Thymus (tissue), 11 donors: ENCODE results near the gene ATG7. TPM values are rescaled to one million over a fixed set of nuclear protein-coding genes. Genes with fewer than 3 reads are reported as not detected.

Source experiments
- DNase-seq, 9 donors: peaks; one replicate each; pipeline ENCODE4 v3.0.0-alpha.2; 2013; ENCODE audit warnings: low spot score in 9 of 9, low read depth in 6 of 9, missing footprints in 1 of 9
- H3K27ac ChIP-seq, 2 donors: one replicate each; pipeline ENCODE4 v1.5.1; 2013; ENCODE audit warnings: control low read depth in 1 of 2, low read depth in 1 of 2, low read length in 1 of 2, mild to moderate bottlenecking in 1 of 2, moderate library complexity in 1 of 2
- H3K27me3 ChIP-seq, 2 donors: one replicate each; pipeline ENCODE4 v1.5.1; 2013; ENCODE audit warnings: low read length in 1 of 2; ENCODE audit not compliant: control insufficient read depth in 2 of 2, insufficient read depth in 1 of 2
- H3K36me3 ChIP-seq, 2 donors: one replicate each; pipeline ENCODE4 v1.5.1; 2013; ENCODE audit warnings: low read length in 1 of 2, mild to moderate bottlenecking in 1 of 2, moderate library complexity in 1 of 2; ENCODE audit not compliant: control insufficient read depth in 2 of 2, insufficient read depth in 2 of 2
- H3K4me1 ChIP-seq, 2 donors: one replicate each; pipeline ENCODE4 v1.5.1; 2013; ENCODE audit warnings: low read length in 2 of 2; ENCODE audit not compliant: control insufficient read depth in 2 of 2, insufficient read depth in 2 of 2
- H3K4me3 ChIP-seq, 2 donors: one replicate each; pipeline ENCODE4 v1.5.1; 2013; ENCODE audit warnings: low read length in 2 of 2, control low read depth in 1 of 2, mild to moderate bottlenecking in 1 of 2
- H3K9me3 ChIP-seq, 2 donors: one replicate each; pipeline ENCODE4 v1.5.1; 2013; ENCODE audit warnings: low read length in 1 of 2, mild to moderate bottlenecking in 1 of 2; ENCODE audit not compliant: control insufficient read depth in 2 of 2, insufficient read depth in 1 of 2
- WGBS: extraction: QIAGEN DNeasy Blood & Tissue Kit; methylation state at CpG from one replicate; pipeline ENCODE4 v1.1.7; 2013; 5-methylcytosine and 5-hydroxymethylcytosine counted together
- polyA plus RNA-seq: library from polyadenylated mRNA; stranded (reverse); fragments of 200-250 nt; gene quantifications from one replicate; pipeline ENCODE4 v1.2.3, GENCODE V29; 2013
- total RNA-seq: library from RNA; stranded (reverse); fragments of 120-200 nt; gene quantifications from one replicate; pipeline ENCODE4 v1.2.4, GENCODE V29; 2013
- donor health status: healthy.

Gene ATG7
- total and polyA plus RNA-seq, 2 donors: 9.0 to 21.7 TPM

DNA sequence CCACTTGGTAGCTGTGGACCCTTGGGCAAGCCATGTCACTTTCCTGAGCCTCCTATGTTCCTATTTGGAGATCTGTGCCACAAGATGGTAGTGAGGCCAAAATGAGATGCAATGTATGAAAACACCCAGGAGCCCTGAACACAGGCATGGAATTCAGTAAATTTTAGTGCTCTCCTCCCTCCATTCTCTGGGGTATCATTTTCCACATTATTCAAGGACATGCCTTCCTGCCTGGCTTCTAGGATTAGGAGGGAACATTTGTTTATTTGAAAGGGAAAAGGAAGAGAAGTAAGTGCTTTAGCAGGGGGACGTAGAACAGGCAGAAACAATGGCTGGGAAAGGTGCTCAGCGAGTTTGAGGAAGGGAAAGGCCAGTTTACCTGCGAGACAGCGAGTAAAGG is 98.8 kb downstream of the ATG7 start:
- DNase-seq: no peak
- Histone ChIP-seq H3K36me3 (peaks cover 0 to 3% of the 10 kb centered on the region in 2 donors), H3K4me1 (no peaks in the 10 kb centered on the region), H3K4me3 (no peak overlapping the region), H3K9me3 (no peaks in the 10 kb centered on the region), H3K27me3 (no peaks in the 10 kb centered on the region), H3K27ac (no peak overlapping the region)
- 95% methylated on average over 4 of the region's 4 CpGs for WGBS

DNA sequence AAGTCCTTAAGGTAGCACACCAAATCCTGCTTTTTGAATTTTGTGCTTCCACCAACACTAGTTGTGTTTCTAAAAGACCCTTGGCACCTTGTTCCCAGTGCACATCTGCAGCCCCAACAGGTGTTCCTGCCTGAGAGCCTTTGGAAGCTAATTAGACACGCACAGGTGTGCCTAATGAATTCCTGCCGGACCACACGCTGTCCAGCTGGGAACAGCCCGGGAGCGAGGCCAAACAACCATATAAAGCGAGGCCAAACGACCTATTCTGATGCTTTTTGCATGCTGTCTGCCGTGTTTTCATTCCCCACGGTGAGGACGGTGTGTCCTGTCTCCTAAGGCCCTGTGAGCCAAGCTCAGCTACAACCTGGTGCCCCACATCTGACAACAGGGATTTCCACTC is 99.5 kb downstream of the ATG7 start:
- DNase-seq: no peak
- peaks cover 0 to 3% of the 10 kb centered on the region in 2 donors for H3K36me3 ChIP-seq
- 96% methylated on average over 10 of the region's 10 CpGs for WGBS
- H3K4me1 ChIP-seq: no peaks in the 10 kb centered on the region
- H3K4me3 ChIP-seq: no peak overlapping the region
- no peak overlapping the region for H3K27ac ChIP-seq
- no peaks in the 10 kb centered on the region for H3K9me3 ChIP-seq
- H3K27me3 ChIP-seq: no peaks in the 10 kb centered on the region

DNA sequence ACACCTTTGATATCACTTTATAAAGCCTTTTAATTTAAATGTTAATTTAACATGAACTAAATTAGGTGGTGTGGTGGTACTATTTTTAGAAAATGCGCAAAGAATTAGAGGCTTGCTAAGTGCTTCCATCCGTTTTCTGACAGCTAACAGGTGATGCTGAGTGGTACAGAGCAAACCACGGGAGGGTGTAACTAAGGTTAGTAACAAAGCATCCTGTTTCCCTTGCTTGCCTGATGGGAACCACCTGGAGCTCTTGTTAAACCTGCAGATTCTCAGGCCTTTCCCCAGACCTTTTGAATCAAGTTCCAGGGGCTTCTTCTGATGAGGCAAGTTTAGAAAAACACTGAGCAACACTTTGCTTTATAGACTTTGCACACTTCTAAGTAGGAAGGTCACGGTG is 101.0 kb downstream of the ATG7 start:
- WGBS: 60% methylated on average over 4 of the region's 4 CpGs
- H3K27ac ChIP-seq: no peak overlapping the region
- no peaks in the 10 kb centered on the region for H3K9me3 ChIP-seq
- H3K4me3 ChIP-seq: no peak overlapping the region
- H3K4me1 ChIP-seq: no peaks in the 10 kb centered on the region
- no peaks in the 10 kb centered on the region for H3K36me3 ChIP-seq
- H3K27me3 ChIP-seq: no peaks in the 10 kb centered on the region
- DNase-seq: no peak

DNA sequence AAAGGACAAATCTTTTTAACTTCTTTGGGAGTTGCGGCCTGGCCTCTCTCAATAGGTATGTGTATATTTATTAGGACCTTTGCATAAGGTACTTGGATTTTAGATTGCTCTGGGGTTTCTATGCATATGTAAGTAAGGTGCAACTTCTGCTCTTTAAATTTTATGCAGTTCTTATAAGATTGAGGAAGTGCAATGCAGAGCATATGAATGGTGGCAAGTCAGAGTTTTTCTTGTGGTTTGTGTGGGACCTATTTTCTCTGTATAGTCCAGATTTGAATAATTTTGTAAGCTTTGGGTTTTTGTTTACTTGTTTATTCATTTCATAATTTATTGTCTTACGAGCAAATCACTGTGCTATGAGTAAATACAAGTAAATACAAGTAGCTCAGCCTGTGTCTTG is 101.5 kb downstream of the ATG7 start:
- Histone ChIP-seq H3K27ac (no peak overlapping the region), H3K4me3 (no peak overlapping the region), H3K36me3 (no peaks in the 10 kb centered on the region), H3K9me3 (no peaks in the 10 kb centered on the region), H3K27me3 (no peaks in the 10 kb centered on the region), H3K4me1 (no peaks in the 10 kb centered on the region)
- 94% methylated on average over 2 of the region's 2 CpGs for WGBS
- DNase-seq: no peak

DNA sequence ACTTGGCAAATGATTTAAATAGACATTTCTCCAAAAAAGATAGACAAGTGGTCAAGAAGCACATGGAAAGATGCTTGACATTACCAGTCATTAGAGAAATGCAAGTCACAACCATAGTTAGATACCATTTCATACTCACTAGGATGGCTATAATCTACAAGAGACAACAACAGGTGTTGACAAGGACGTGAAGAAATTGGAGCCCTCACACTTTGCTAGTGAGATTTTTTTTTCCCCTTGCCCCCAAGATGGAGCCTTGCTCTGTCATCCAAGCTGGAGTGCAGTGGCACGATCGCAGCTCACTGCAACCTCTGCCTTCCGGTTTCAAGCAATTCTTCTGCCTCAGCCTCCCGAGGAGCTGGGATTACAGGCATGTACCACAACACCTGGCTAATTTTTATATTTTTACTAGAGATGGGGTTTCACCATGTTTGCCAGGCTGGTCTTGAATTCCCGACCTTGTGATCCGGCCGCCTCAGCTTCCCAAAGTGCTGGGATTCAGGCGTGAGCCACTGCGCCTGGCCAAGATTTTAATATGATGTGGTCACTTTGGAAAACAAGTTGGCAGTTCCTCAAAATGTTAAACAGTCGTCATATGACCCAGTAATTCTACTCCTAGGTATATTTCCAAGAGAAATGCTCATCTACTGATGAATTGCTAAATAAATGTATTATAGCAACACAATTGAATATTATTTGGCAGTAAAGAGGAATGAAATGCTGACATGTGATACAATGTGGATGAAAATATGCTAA is 103.3 kb downstream of the ATG7 start:
- H3K9me3 ChIP-seq: no peaks in the 10 kb centered on the region
- WGBS: 89% methylated on average over 11 of the region's 11 CpGs
- H3K27ac ChIP-seq: no peak overlapping the region
- H3K4me3 ChIP-seq: no peak overlapping the region
- peaks cover 2 to 3% of the 10 kb centered on the region in 2 donors for H3K36me3 ChIP-seq
- DNase-seq: no peak
- peaks cover 0 to 3% of the 10 kb centered on the region in 2 donors for H3K4me1 ChIP-seq
- H3K27me3 ChIP-seq: no peaks in the 10 kb centered on the region

DNA sequence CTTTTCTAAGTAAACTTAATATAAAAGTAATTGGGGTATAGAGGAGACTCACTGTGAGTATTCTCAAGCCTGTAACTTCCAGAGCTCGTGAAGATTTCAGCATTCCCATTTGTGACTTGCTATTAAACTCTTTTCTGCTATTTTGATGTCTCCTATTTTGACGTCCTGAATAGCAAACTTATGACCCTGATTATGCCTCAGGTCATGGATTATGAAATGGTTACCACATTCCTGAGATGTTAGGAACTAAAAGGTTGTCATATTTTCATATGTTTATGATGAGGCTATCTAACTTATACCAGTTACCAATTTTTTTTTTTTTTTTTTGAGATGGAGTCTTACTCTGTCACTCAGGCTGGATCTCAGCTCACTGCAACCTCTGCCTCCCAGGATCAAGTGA is 105.5 kb downstream of the ATG7 start:
- no peak for DNase-seq
- Histone ChIP-seq H3K27ac (no peak overlapping the region), H3K36me3 (peaks cover 3 to 4% of the 10 kb centered on the region in 2 donors), H3K4me1 (peaks cover 0 to 5% of the 10 kb centered on the region in 2 donors), H3K4me3 (no peak overlapping the region), H3K27me3 (no peaks in the 10 kb centered on the region), H3K9me3 (no peaks in the 10 kb centered on the region)
- WGBS: 98% methylated on average over 2 of the region's 2 CpGs

DNA sequence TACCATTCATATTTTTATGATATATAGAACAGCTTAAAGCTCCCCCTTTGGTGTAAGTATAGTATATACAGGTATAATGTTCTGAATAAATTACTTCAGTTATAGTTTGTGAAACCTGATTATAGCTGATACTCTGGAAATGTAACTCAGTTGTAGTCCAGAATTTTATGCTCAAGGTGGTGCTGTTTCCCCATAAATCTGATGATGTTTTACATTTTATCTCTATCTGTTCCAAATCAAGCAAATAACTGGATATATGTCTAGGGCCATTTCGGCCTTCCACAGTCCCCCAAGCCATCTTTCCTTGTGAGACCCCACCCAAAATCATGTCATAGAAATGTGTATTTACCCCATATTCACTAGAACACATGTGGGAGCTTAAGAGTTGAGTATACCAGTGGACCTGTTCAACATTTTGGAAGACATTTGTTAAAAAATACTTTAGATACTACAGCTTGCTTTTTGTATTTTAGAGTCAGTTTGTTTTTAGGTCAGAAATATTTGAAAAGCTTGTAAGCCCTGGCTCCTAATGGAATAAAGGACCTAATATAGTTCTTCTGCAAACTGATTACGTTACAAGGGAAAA is 107.1 kb downstream of the ATG7 start:
- H3K27ac ChIP-seq: no peak overlapping the region
- H3K36me3 ChIP-seq: peaks cover 3 to 4% of the 10 kb centered on the region in 2 donors
- no peak overlapping the region for H3K4me3 ChIP-seq

DNA sequence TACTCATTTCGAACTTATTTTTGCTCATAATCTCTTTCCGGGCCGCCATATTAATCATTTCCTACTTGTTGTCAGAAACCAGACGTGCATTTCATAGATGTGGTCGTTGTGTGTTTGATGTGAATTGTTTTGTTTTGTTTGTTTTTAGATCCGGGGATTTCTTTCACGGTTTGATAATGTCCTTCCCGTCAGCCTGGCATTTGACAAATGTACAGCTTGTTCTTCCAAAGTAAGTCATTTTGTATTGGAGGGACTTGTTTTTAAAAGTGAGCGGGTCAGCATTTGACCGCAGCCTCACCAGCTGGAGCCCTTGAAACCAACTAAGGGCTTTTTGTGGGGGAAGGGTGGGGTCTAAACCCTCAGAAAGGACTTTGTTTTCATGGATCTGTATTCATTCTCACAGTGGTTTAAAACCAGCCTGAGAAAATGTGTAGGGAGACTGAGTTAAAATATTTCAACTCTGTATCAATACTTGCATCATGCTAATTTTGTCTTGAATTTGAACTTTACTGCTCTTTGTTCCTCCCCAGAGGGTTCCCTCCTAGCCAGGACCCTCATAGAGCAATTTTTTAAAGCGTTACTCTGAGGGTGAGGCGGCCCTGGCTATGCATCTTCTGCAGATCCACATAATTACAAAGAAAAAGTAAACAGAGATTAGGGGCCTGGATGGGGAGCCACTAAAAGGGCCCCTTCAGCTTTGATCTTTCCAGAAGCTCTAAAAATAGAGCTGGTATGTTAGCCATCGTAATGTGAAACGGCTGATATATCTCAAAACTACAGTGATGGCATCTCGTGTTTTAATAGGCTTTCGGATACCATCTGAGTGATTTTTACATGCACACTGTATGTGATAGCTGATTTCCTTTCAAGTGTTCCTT is 107.9 kb downstream of the ATG7 start:
- Histone ChIP-seq H3K9me3 (no peaks in the 10 kb centered on the region), H3K36me3 (peaks cover 3 to 4% of the 10 kb centered on the region in 2 donors), H3K27ac (no peak overlapping the region), H3K27me3 (no peaks in the 10 kb centered on the region), H3K4me1 (peaks cover 0 to 5% of the 10 kb centered on the region in 2 donors), H3K4me3 (no peak overlapping the region)
- DNase-seq: no peak
- 93% methylated on average over 16 of the region's 16 CpGs for WGBS

More for the DNA sequence above, 107.1 kb downstream of the ATG7 start:
- peaks cover 0 to 5% of the 10 kb centered on the region in 2 donors for H3K4me1 ChIP-seq
- 77% methylated on average over 2 of the region's 2 CpGs for WGBS
- no peaks in the 10 kb centered on the region for H3K27me3 ChIP-seq
- H3K9me3 ChIP-seq: no peaks in the 10 kb centered on the region
- peak; percentile 9 to 71 (median 46) for DNase-seq

DNA sequence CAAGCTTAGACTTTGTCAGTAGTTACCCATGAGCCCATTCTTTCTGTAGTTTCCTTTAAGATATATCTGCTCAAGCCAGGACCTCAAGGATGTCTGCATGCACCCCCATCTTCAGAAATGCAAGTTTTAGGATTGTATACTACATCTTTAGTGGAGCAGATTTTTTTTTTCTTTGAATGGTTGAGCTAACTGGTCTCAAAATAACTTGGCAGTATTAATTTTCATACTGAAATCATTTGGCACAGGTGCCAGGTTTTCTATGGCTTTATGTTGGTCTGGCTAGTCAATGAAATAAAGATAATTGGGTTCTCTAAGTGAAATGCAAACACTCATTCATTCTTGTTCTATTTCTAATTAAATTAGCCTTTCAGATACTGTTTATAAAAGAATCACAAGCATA is 108.9 kb downstream of the ATG7 start:
- Histone ChIP-seq H3K9me3 (no peaks in the 10 kb centered on the region), H3K4me1 (peaks cover 0 to 5% of the 10 kb centered on the region in 2 donors), H3K27me3 (no peaks in the 10 kb centered on the region), H3K27ac (no peak overlapping the region), H3K36me3 (peaks cover 3 to 4% of the 10 kb centered on the region in 2 donors), H3K4me3 (no peak overlapping the region)
- DNase-seq: no peak
